ENCODE measurements around the gene CYTH1. TPM values are rescaled to one million over a fixed set of nuclear protein-coding genes. Genes with fewer than 3 reads are reported as not detected.

The CYTH1 gene
- total RNA-seq, 1 experiment from 2014 or later: 20.0 TPM

DNA sequence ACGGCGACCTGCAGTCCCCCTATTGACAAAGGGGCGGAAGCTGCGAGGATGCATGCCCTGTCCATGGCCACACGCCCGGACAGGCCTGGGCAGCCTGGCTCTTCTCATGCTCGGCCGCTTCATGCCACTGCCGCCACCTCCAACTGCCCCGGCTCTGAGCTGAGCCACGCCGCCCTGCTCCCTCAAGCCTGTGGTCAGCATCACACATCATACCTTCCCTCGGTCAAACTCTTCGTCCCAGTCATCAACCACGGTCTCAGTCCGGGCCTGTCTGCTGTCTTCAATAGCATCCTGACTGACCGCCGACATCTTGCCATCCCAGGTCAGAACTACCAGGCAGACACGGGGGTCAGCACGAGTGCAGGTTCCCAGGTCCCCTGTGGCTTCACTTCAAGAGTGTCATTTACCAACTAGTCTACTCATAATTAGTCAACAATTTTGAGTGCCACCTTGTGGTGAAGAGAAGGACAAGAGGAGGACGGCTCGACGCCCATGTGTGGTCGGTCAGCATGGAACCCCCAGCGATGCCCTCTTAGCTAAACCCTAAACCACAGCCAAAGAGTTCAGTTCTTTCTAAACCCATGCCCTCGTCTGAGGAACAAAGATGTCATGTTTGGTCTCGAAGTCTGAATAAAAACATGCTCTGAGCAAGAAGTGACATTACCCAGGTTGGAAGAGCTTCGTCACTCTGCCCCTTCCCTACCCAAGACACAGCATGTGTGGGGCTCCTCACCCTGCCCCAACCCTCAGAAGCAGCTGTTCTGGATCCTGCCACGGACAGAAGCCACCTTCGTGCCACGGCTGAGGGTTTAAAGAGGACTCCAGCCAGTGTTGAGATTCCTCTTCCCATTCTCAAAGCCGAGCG, 16.9 kb upstream of the CYTH1 start (continued):
- TF ChIP-seq, protein P1, sequence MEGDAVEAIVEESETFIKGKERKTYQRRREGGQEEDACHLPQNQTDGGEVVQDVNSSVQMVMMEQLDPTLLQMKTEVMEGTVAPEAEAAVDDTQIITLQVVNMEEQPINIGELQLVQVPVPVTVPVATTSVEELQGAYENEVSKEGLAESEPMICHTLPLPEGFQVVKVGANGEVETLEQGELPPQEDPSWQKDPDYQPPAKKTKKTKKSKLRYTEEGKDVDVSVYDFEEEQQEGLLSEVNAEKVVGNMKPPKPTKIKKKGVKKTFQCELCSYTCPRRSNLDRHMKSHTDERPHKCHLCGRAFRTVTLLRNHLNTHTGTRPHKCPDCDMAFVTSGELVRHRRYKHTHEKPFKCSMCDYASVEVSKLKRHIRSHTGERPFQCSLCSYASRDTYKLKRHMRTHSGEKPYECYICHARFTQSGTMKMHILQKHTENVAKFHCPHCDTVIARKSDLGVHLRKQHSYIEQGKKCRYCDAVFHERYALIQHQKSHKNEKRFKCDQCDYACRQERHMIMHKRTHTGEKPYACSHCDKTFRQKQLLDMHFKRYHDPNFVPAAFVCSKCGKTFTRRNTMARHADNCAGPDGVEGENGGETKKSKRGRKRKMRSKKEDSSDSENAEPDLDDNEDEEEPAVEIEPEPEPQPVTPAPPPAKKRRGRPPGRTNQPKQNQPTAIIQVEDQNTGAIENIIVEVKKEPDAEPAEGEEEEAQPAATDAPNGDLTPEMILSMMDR (IDR thresholded peaks at IDR 0.05): no peak
- TF ChIP-seq, protein P2, sequence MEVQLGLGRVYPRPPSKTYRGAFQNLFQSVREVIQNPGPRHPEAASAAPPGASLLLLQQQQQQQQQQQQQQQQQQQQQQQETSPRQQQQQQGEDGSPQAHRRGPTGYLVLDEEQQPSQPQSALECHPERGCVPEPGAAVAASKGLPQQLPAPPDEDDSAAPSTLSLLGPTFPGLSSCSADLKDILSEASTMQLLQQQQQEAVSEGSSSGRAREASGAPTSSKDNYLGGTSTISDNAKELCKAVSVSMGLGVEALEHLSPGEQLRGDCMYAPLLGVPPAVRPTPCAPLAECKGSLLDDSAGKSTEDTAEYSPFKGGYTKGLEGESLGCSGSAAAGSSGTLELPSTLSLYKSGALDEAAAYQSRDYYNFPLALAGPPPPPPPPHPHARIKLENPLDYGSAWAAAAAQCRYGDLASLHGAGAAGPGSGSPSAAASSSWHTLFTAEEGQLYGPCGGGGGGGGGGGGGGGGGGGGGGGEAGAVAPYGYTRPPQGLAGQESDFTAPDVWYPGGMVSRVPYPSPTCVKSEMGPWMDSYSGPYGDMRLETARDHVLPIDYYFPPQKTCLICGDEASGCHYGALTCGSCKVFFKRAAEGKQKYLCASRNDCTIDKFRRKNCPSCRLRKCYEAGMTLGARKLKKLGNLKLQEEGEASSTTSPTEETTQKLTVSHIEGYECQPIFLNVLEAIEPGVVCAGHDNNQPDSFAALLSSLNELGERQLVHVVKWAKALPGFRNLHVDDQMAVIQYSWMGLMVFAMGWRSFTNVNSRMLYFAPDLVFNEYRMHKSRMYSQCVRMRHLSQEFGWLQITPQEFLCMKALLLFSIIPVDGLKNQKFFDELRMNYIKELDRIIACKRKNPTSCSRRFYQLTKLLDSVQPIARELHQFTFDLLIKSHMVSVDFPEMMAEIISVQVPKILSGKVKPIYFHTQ (CRISPR knock-in tag; IDR thresholded peaks at IDR 0.05): no peak
- TF ChIP-seq, protein P3, sequence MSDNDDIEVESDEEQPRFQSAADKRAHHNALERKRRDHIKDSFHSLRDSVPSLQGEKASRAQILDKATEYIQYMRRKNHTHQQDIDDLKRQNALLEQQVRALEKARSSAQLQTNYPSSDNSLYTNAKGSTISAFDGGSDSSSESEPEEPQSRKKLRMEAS (CRISPR knock-in tag; IDR thresholded peaks at IDR 0.05): no peak
- TF ChIP-seq KAT7 (CRISPR knock-in tag; IDR thresholded peaks at IDR 0.05; ENCODE audit: borderline replicate concordance): no peak
- TF ChIP-seq, protein P4, sequence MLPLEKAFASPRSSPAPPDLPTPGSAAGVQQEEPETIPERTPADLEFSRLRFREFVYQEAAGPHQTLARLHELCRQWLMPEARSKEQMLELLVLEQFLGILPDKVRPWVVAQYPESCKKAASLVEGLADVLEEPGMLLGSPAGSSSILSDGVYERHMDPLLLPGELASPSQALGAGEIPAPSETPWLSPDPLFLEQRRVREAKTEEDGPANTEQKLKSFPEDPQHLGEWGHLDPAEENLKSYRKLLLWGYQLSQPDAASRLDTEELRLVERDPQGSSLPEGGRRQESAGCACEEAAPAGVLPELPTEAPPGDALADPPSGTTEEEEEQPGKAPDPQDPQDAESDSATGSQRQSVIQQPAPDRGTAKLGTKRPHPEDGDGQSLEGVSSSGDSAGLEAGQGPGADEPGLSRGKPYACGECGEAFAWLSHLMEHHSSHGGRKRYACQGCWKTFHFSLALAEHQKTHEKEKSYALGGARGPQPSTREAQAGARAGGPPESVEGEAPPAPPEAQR (CRISPR knock-in tag; IDR thresholded peaks at IDR 0.05): no peak
- TF ChIP-seq, protein P5, sequence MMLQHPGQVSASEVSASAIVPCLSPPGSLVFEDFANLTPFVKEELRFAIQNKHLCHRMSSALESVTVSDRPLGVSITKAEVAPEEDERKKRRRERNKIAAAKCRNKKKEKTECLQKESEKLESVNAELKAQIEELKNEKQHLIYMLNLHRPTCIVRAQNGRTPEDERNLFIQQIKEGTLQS (CRISPR knock-in tag; conservative IDR thresholded peaks at IDR 0.05): no peak
- TF ChIP-seq ESRRA (CRISPR knock-in tag; IDR thresholded peaks at IDR 0.05; ENCODE audit: borderline replicate concordance): no peak
- TF ChIP-seq, protein P6, sequence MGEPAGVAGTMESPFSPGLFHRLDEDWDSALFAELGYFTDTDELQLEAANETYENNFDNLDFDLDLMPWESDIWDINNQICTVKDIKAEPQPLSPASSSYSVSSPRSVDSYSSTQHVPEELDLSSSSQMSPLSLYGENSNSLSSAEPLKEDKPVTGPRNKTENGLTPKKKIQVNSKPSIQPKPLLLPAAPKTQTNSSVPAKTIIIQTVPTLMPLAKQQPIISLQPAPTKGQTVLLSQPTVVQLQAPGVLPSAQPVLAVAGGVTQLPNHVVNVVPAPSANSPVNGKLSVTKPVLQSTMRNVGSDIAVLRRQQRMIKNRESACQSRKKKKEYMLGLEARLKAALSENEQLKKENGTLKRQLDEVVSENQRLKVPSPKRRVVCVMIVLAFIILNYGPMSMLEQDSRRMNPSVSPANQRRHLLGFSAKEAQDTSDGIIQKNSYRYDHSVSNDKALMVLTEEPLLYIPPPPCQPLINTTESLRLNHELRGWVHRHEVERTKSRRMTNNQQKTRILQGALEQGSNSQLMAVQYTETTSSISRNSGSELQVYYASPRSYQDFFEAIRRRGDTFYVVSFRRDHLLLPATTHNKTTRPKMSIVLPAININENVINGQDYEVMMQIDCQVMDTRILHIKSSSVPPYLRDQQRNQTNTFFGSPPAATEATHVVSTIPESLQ (CRISPR knock-in tag; IDR thresholded peaks at IDR 0.05): no peak
- no peak for TF ChIP-seq SMAD4 (CRISPR knock-in tag; IDR thresholded peaks at IDR 0.05)
- TF ChIP-seq IRF2 (CRISPR knock-in tag; IDR thresholded peaks at IDR 0.05; ENCODE audit: borderline replicate concordance, low read depth): no peak

DNA sequence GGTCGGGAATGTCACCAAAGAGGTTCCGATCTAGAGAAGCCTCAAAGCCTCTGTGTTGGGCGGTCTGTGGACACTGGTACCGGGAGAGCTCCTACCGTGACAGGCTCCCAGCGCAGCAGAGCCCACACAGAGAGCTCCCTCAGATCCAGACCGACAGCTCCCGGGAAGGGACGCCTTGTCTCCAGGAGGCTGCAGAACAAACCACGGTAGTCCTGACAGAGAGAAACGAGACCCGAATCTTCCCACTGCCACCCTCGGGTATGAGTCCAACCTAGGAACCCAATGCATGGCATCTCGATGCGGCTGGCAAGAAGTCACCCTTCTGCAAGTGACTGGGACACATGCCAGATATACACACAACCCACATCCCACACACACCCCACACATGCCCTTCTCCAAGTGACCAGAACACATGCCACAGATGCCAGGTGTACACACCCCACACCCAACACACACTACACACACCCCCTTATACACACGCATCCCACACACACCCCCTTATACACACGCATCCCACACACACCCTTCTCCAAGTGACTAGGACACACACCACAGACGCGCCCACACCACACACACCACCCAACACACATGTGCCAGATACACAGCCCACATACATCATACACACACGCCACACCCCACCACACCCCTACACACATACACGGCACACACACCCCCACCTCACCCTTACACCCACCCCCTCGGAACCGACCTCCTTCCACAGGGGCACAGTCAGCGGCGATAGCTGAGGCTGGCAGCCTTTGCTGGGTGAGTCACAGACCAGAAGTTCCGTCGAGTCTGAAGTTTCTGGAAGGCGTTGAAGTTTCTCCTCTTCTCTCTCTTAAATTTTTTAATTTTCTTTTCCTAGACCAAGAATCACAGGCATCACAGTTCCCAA, 15.9 kb upstream of the CYTH1 start:
- ChIA-PET CTCF (interaction anchor here (1.1 to 1.4 kb wide), 2 partner anchors 13 to 301 kb away, joined by 3 read pairs; no protein-coding TSS in a partner anchor), POLR2A (no interaction called here)
- Mint-ChIP-seq H3K27ac (no peak overlapping the region), H3K9me3 (no peaks in the 10 kb centered on the region), H3K4me3 (no peak overlapping the region), H3K27me3 (ENCODE audit: low read depth) (no peaks in the 10 kb centered on the region), H3K36me3 (peaks cover 72% of the 10 kb centered on the region), H3K4me1 (no peaks in the 10 kb centered on the region)
- no peak for DNase-seq (ENCODE audit: low spot score)
- no peak for ATAC-seq
- TF ChIP-seq, protein P7, sequence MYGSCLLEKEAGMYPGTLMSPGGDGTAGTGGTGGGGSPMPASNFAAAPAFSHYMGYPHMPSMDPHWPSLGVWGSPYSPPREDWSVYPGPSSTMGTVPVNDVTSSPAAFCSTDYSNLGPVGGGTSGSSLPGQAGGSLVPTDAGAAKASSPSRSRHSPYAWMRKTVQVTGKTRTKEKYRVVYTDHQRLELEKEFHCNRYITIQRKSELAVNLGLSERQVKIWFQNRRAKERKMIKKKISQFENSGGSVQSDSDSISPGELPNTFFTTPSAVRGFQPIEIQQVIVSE (CRISPR knock-in tag; IDR thresholded peaks at IDR 0.05; ENCODE audit: borderline replicate concordance): no peak
- TF ChIP-seq, protein P8, sequence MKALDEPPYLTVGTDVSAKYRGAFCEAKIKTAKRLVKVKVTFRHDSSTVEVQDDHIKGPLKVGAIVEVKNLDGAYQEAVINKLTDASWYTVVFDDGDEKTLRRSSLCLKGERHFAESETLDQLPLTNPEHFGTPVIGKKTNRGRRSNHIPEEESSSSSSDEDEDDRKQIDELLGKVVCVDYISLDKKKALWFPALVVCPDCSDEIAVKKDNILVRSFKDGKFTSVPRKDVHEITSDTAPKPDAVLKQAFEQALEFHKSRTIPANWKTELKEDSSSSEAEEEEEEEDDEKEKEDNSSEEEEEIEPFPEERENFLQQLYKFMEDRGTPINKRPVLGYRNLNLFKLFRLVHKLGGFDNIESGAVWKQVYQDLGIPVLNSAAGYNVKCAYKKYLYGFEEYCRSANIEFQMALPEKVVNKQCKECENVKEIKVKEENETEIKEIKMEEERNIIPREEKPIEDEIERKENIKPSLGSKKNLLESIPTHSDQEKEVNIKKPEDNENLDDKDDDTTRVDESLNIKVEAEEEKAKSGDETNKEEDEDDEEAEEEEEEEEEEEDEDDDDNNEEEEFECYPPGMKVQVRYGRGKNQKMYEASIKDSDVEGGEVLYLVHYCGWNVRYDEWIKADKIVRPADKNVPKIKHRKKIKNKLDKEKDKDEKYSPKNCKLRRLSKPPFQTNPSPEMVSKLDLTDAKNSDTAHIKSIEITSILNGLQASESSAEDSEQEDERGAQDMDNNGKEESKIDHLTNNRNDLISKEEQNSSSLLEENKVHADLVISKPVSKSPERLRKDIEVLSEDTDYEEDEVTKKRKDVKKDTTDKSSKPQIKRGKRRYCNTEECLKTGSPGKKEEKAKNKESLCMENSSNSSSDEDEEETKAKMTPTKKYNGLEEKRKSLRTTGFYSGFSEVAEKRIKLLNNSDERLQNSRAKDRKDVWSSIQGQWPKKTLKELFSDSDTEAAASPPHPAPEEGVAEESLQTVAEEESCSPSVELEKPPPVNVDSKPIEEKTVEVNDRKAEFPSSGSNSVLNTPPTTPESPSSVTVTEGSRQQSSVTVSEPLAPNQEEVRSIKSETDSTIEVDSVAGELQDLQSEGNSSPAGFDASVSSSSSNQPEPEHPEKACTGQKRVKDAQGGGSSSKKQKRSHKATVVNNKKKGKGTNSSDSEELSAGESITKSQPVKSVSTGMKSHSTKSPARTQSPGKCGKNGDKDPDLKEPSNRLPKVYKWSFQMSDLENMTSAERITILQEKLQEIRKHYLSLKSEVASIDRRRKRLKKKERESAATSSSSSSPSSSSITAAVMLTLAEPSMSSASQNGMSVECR (CRISPR knock-in tag; IDR thresholded peaks at IDR 0.05; ENCODE audit: borderline replicate concordance): no peak
- TF ChIP-seq, protein P9, sequence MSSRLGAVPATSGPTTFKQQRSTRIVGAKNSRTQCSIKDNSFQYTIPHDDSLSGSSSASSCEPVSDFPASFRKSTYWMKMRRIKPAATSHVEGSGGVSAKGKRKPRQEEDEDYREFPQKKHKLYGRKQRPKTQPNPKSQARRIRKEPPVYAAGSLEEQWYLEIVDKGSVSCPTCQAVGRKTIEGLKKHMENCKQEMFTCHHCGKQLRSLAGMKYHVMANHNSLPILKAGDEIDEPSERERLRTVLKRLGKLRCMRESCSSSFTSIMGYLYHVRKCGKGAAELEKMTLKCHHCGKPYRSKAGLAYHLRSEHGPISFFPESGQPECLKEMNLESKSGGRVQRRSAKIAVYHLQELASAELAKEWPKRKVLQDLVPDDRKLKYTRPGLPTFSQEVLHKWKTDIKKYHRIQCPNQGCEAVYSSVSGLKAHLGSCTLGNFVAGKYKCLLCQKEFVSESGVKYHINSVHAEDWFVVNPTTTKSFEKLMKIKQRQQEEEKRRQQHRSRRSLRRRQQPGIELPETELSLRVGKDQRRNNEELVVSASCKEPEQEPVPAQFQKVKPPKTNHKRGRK (CRISPR knock-in tag; IDR thresholded peaks at IDR 0.05; ENCODE audit: borderline replicate concordance): no peak
- TF ChIP-seq ATF1 (CRISPR knock-in tag; IDR thresholded peaks at IDR 0.05): no peak
- TF ChIP-seq ZNF263 (CRISPR knock-in tag; IDR thresholded peaks at IDR 0.05; ENCODE audit: low read depth): no peak
- TF ChIP-seq ZNF219 (CRISPR knock-in tag; IDR thresholded peaks at IDR 0.05; ENCODE audit: borderline replicate concordance): no peak

Measured in WTC11 (cell line).